ENCODE measurements around the gene SLC4A9.

GRCh38 chr5:140361901-140362300, 1.9 kb downstream of the SLC4A9 start:
- TF ChIP-seq SP1 (IDR thresholded peaks at IDR 0.05) (no peak), ARNT (IDR thresholded peaks at IDR 0.05) (no peak), ELF4 (IDR thresholded peaks at IDR 0.05) (no peak), ZNF384 (IDR thresholded peaks at IDR 0.05) (no peak), FOXM1 (IDR thresholded peaks at IDR 0.05; ENCODE audit: borderline replicate concordance) (no peak), TARDBP (IDR thresholded peaks at IDR 0.05) (no peak), PKNOX1 (IDR thresholded peaks at IDR 0.05) (no peak), LEF1 (IDR thresholded peaks at IDR 0.05; ENCODE audit: borderline replicate concordance) (no peak), CTBP1 (IDR thresholded peaks at IDR 0.05; ENCODE audit: borderline replicate concordance) (no peak), FOXA1 (IDR thresholded peaks at IDR 0.05) (no peak)

All from HEK293T (cell line).